Loucy (cell line): ENCODE measurements around the gene THADA.

Source experiments
- H2AFZ ChIP-seq: fragments of 200-600 bp; sonication (generic); 2 replicates; pipeline ENCODE4 v1.6.0; 2016; ENCODE audit warnings: antibody characterized with exemption, mild to moderate bottlenecking, low read length, moderate library complexity
- H3F3A ChIP-seq: fragments of 200-600 bp; 2 replicates; pipeline ENCODE4 v1.6.0; 2016; ENCODE audit warnings: antibody characterized with exemption, low read depth, mild to moderate bottlenecking
- H3K27me3 ChIP-seq: fragments of 200-600 bp; sonication (generic); 2 replicates; pipeline ENCODE4 v1.6.1; 2014; ENCODE audit warnings: low read length, mild to moderate bottlenecking; ENCODE audit not compliant: insufficient read depth, poor library complexity, severe bottlenecking
- H3K36me3 ChIP-seq: fragments of 200-600 bp; sonication (generic); 2 replicates; pipeline ENCODE4 v1.6.1; 2016; ENCODE audit warnings: low read length; ENCODE audit not compliant: insufficient read depth
- H3K4me1 ChIP-seq: fragments of 200-600 bp; sonication (generic); 2 replicates; pipeline ENCODE4 v1.5.1; 2014; ENCODE audit warnings: low read length, mild to moderate bottlenecking; ENCODE audit not compliant: insufficient read depth, poor library complexity, severe bottlenecking
- H3K4me2 ChIP-seq: fragments of 200-600 bp; sonication (generic); 2 replicates; pipeline ENCODE4 v1.6.0; 2014; ENCODE audit warnings: antibody characterized with exemption, low read length, low read depth, mild to moderate bottlenecking; ENCODE audit not compliant: poor library complexity, severe bottlenecking
- H3K4me3 ChIP-seq: fragments of 200-600 bp; sonication (generic); 2 replicates; pipeline ENCODE4 v1.5.1; 2014; ENCODE audit warnings: low read length, mild to moderate bottlenecking, mixed read lengths; ENCODE audit not compliant: poor library complexity, severe bottlenecking
- H3K79me2 ChIP-seq: fragments of 200-600 bp; sonication (generic); 2 replicates; pipeline ENCODE4 v1.6.1; 2014; ENCODE audit warnings: low read length; ENCODE audit not compliant: insufficient read depth
- H3K9ac ChIP-seq: fragments of 200-600 bp; sonication (generic); 2 replicates; pipeline ENCODE4 v1.6.0; 2014; ENCODE audit warnings: mild to moderate bottlenecking, low read depth, low read length, moderate library complexity; ENCODE audit not compliant: poor library complexity, severe bottlenecking
- H3K9me2 ChIP-seq: fragments of 200-600 bp; sonication (generic); replicated peaks from 2 replicates; pipeline ENCODE4 v1.6.1; 2016; ENCODE audit warnings: low read depth, low read length, mixed read lengths
- H3K9me3 ChIP-seq: fragments of 200-600 bp; sonication (generic); 2 replicates; pipeline ENCODE4 v1.6.1; 2014; ENCODE audit warnings: mild to moderate bottlenecking, antibody characterized with exemption, low read length, low read depth; ENCODE audit not compliant: insufficient read depth
- H4K20me1 ChIP-seq: fragments of 200-600 bp; sonication (generic); 2 replicates; pipeline ENCODE4 v1.6.0; 2014; ENCODE audit warnings: antibody characterized with exemption, low read length, mild to moderate bottlenecking; ENCODE audit not compliant: insufficient read depth, poor library complexity, severe bottlenecking
- EZH2phosphoT487 ChIP-seq: fragments of 200-600 bp; IDR thresholded peaks from 2 replicates; pipeline ENCODE4 v1.6.1; 2018; ENCODE audit warnings: antibody characterized with exemption, mild to moderate bottlenecking, moderate library complexity, borderline replicate concordance
- TF ChIP-seq, protein P1 (sequence below): fragments of 200-600 bp; sonication (generic); conservative IDR thresholded peaks from 2 replicates; pipeline ENCODE4 v1.5.1; 2014; ENCODE audit warnings: mild to moderate bottlenecking, antibody characterized with exemption, low read length

THADA gene

DNA sequence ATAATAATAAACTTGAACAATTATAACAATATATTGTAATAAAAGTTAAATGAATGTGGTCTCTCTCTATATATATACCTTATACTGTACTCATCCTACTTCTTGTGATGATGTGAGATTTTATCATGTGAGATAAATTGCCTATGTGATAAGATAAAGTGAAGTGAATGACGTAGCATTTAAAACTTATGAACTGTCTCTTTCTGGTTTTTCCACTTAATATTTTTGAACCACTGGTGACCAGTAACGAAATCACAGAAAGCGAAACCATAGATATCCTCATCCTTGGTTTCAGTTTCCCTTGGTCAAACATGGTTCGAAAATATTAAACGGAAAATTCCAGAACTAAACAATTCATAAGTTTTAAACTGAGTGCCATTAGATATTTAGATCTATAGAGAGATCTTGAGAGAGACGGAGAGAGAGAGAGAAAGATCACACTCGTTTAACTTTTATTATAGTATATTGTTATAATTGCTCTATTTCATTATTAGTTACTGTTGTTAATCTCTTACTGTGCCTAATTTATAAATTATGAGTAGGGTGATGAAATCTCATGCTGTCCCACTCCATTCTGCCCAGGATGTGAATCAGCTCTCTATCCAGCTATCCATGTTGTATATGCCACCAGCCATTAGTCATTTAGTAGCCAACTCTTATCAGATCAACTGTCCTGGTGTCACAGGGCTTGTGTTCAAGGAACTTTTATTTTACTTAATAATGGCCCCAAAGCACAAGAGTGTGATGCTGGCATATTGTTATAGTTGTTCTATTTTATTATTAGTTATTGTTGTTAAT lies 156.8 kb downstream of the THADA start:
- H3K9me3 ChIP-seq: no peaks in the 10 kb centered on the region
- H4K20me1 ChIP-seq: no peaks in the 10 kb centered on the region
- H3K27me3 ChIP-seq: no peaks in the 10 kb centered on the region
- TF ChIP-seq, protein P1, sequence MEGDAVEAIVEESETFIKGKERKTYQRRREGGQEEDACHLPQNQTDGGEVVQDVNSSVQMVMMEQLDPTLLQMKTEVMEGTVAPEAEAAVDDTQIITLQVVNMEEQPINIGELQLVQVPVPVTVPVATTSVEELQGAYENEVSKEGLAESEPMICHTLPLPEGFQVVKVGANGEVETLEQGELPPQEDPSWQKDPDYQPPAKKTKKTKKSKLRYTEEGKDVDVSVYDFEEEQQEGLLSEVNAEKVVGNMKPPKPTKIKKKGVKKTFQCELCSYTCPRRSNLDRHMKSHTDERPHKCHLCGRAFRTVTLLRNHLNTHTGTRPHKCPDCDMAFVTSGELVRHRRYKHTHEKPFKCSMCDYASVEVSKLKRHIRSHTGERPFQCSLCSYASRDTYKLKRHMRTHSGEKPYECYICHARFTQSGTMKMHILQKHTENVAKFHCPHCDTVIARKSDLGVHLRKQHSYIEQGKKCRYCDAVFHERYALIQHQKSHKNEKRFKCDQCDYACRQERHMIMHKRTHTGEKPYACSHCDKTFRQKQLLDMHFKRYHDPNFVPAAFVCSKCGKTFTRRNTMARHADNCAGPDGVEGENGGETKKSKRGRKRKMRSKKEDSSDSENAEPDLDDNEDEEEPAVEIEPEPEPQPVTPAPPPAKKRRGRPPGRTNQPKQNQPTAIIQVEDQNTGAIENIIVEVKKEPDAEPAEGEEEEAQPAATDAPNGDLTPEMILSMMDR: no peak
- TF ChIP-seq EZH2phosphoT487: no peak
- no peak overlapping the region for H3K9ac ChIP-seq
- H3K4me3 ChIP-seq: no peak overlapping the region
- no peaks in the 10 kb centered on the region for H3F3A ChIP-seq
- H3K9me2 ChIP-seq: no peaks in the 10 kb centered on the region
- H3K79me2 ChIP-seq: no peaks in the 10 kb centered on the region
- H3K36me3 ChIP-seq: no peaks in the 10 kb centered on the region
- H3K4me1 ChIP-seq: no peaks in the 10 kb centered on the region
- H2AFZ ChIP-seq: no peak overlapping the region
- H3K4me2 ChIP-seq: no peak overlapping the region

DNA sequence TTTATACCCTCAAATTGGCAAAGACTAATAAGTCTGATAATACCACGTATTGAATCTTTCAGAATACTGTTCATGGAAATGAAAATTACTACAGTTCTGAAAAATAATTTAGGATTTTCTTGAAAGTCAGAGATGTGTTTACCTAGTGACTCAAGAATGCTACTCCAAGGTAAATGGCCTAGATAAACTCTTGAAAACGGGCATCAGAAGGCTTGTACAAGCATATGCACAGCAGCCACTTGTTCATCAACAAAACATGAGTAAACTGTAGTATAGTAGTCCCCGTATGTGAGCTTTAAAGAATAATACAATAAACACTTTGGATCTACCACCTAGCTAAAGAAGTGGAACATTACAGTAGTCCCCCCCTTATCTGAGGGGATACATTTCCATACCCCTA lies 157.5 kb downstream of the THADA start:
- no peaks in the 10 kb centered on the region for H3K9me3 ChIP-seq
- no peaks in the 10 kb centered on the region for H3K27me3 ChIP-seq
- H2AFZ ChIP-seq: no peak overlapping the region
- H3K9me2 ChIP-seq: no peaks in the 10 kb centered on the region
- H3K36me3 ChIP-seq: no peaks in the 10 kb centered on the region
- no peak overlapping the region for H3K9ac ChIP-seq
- H3K4me1 ChIP-seq: no peaks in the 10 kb centered on the region
- H4K20me1 ChIP-seq: no peaks in the 10 kb centered on the region
- no peak overlapping the region for H3K4me3 ChIP-seq
- no peaks in the 10 kb centered on the region for H3F3A ChIP-seq
- no peak for TF ChIP-seq EZH2phosphoT487
- TF ChIP-seq, protein P1: no peak
- no peaks in the 10 kb centered on the region for H3K79me2 ChIP-seq
- H3K4me2 ChIP-seq: no peak overlapping the region

DNA sequence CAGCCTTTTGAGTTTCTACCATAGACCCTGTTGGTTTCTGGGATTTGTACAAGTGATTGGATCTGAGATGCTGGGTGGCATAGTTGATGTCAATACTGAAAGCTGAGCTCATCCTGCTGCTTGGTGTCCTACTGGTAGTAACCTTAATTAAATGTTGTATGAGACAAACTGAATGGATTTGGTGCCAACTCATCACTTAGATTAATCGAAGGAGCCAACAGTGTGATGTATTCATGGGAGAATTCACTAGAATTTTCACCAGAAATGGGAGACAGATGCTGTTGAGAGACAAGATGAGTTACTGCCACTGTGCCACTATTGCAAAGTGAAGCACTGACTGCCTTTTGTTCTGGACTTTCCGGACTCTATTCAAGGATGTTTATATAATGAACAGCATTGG lies 158.5 kb downstream of the THADA start:
- Histone ChIP-seq H3K9me3 (no peaks in the 10 kb centered on the region), H2AFZ (no peak overlapping the region), H3K9ac (no peak overlapping the region), H3K4me1 (no peaks in the 10 kb centered on the region), H3F3A (no peaks in the 10 kb centered on the region), H3K79me2 (no peaks in the 10 kb centered on the region), H3K4me3 (no peak overlapping the region), H3K36me3 (no peaks in the 10 kb centered on the region), H4K20me1 (no peaks in the 10 kb centered on the region), H3K9me2 (no peaks in the 10 kb centered on the region), H3K27me3 (no peaks in the 10 kb centered on the region), H3K4me2 (no peak overlapping the region)
- TF ChIP-seq, protein P1: no peak
- TF ChIP-seq EZH2phosphoT487: no peak
